SK-N-SH (cell line): Measurements from ENCODE around the gene HBA2. TPM values are rescaled to one million over a fixed set of nuclear protein-coding genes. Genes with fewer than 3 reads are reported as not detected.
"Not testable (repeated sequence)": the region's sequence is repeated elsewhere in the genome, so short reads cannot be mapped to it uniquely, and the experiment has no call there.

Source experiments
- CTCF ChIA-PET: fragments of 300-600, 350-600 bp; formaldehyde crosslinking; extraction: SDS; loops from one replicate; lab custom pipeline; 2021; lab: Yijun Ruan, JAX
- POLR2A ChIA-PET: fragments of 350-600 bp; sonication (Branson Sonifier 250); formaldehyde crosslinking; extraction: SDS; loops from one replicate; lab custom pipeline; 2020; ENCODE audit warnings: antibody characterized with exemption, inconsistent platforms; lab: Yijun Ruan, JAX
- DNase-seq: peaks from one replicate; pipeline ENCODE4 v3.0.0; 2012
- H2AFZ ChIP-seq: fragments of 200-600 bp; sonication (generic); 2 replicates; pipeline ENCODE4 v1.8.1; 2016; ENCODE audit warnings: antibody characterized with exemption, mild to moderate bottlenecking, low read depth
- H3F3A ChIP-seq: fragments of 200-600 bp; sonication (generic); replicated peaks from 2 replicates; pipeline ENCODE3; 2016; ENCODE audit warnings: antibody characterized with exemption, mild to moderate bottlenecking; ENCODE audit not compliant: insufficient read depth
- H3K27ac ChIP-seq, 2 experiments: fragments of 200-500 bp in 1 of 2; fragments of 200-600 bp in 1 of 2; sonication (Bioruptor generic) in 1 of 2; sonication (generic), shearing (Covaris generic) in 1 of 2; 2 replicates each; pipeline versions ENCODE4 v1.5.1 to v1.6.1; 2014 to 2016; ENCODE audit warnings: low read depth in 2 of 2, inconsistent platforms in 1 of 2, low read length in 1 of 2, mild to moderate bottlenecking in 1 of 2, mixed read lengths in 1 of 2
- H3K27me3 ChIP-seq: fragments of 200-600 bp; sonication (generic), shearing (Covaris generic); 2 replicates; pipeline ENCODE4 v1.6.1; 2016; ENCODE audit warnings: mixed run types; ENCODE audit not compliant: insufficient read depth
- H3K36me3 ChIP-seq, 2 experiments: fragments of 200-500 bp in 1 of 2; fragments of 200-600 bp in 1 of 2; sonication (Bioruptor generic) in 1 of 2; sonication (generic) in 1 of 2; replicated peaks in 1 of 2; 2 replicates each; pipeline versions ENCODE3 to v1.5.1; 2014 to 2016; ENCODE audit warnings: low read length in 1 of 2, mild to moderate bottlenecking in 1 of 2; ENCODE audit not compliant: insufficient read depth in 2 of 2, control insufficient read depth in 1 of 2
- H3K4me1 ChIP-seq, 2 experiments: fragments of 200-500 bp in 1 of 2; fragments of 200-600 bp in 1 of 2; sonication (Bioruptor generic) in 1 of 2; sonication (generic), shearing (Covaris generic) in 1 of 2; 2 replicates each; pipeline versions ENCODE4 v1.5.1 to v1.6.1; 2014 to 2016; ENCODE audit warnings: low read depth in 1 of 2, low read length in 1 of 2, mixed run types in 1 of 2; ENCODE audit not compliant: insufficient read depth in 2 of 2, control insufficient read depth in 1 of 2
- H3K4me2 ChIP-seq: fragments of 200-600 bp; sonication (generic), shearing (Covaris generic); 2 replicates; pipeline ENCODE4 v1.6.1; 2017; ENCODE audit warnings: mixed run types
- H3K4me3 ChIP-seq, 2 experiments: fragments of 200-500 bp in 1 of 2; fragments of 200-600 bp in 1 of 2; sonication (Bioruptor generic) in 1 of 2; sonication (generic), shearing (Covaris generic) in 1 of 2; 2 replicates each; pipeline versions ENCODE4 v1.5.1 to v1.8.1; 2014 to 2016; ENCODE audit warnings: low read depth in 2 of 2, inconsistent platforms in 1 of 2, low read length in 1 of 2, mild to moderate bottlenecking in 1 of 2, mixed read lengths in 1 of 2, moderate library complexity in 1 of 2
- H3K79me2 ChIP-seq: fragments of 200-600 bp; sonication (generic); 2 replicates; pipeline ENCODE4 v1.8.1; 2017; ENCODE audit warnings: mild to moderate bottlenecking; ENCODE audit not compliant: insufficient read depth
- H3K9ac ChIP-seq: fragments of 200-600 bp; sonication (generic); 2 replicates; pipeline ENCODE4 v1.6.1; 2017; ENCODE audit warnings: mixed run types
- H3K9me2 ChIP-seq: fragments of 200-600 bp; sonication (generic); 2 replicates; pipeline ENCODE4 v1.6.1; 2017; ENCODE audit warnings: mixed run types
- H3K9me3 ChIP-seq: fragments of 200-600 bp; sonication (generic); 2 replicates; pipeline ENCODE4 v1.6.1; 2017; ENCODE audit warnings: mixed run types, mild to moderate bottlenecking, moderate library complexity
- H4K20me1 ChIP-seq: fragments of 200-600 bp; sonication (generic); 2 replicates; pipeline ENCODE4 v1.6.1; 2017; ENCODE audit warnings: mild to moderate bottlenecking, mixed run types; ENCODE audit not compliant: insufficient read depth
- FOXM1 ChIP-seq: IDR thresholded peaks from 2 replicates; pipeline ENCODE4 v1.4.0; 2012; ENCODE audit warnings: low read depth, mild to moderate bottlenecking
- MXI1 ChIP-seq: IDR thresholded peaks from 2 replicates; pipeline ENCODE4 v1.6.1; 2012; ENCODE audit warnings: mild to moderate bottlenecking, low read depth, low read length, improper control_type of control experiment
- POLR2AphosphoS5 ChIP-seq: IDR thresholded peaks from 2 replicates; pipeline ENCODE4 v1.6.1; 2012; ENCODE audit warnings: low read depth, low read length
- RAD21 ChIP-seq: IDR thresholded peaks from 2 replicates; pipeline ENCODE4 v1.6.1; 2012; ENCODE audit warnings: mild to moderate bottlenecking, low read length
- WGBS: methylation state at CpG from one replicate; pipeline ENCODE4 v1.1.6; 2017; ENCODE audit warnings: low lambda C conversion rate; 5-methylcytosine and 5-hydroxymethylcytosine counted together
- polyA plus RNA-seq, 3 experiments: library from polyadenylated mRNA; depleted of rRNA; stranded (reverse); fragments of >200 nt; gene quantifications; 2 replicates each; pipeline ENCODE4 v1.2.3, GENCODE V29; 2012

The HBA2 gene
- polyA plus RNA-seq, 1 of the 3 experiments (the other 2 are of a cell fraction), result not detected

- no peak for TF ChIP-seq POLR2AphosphoS5
These were observed 2.6 kb downstream of the HBA2 start (continued) for GRCh38 chr16:175011-175949.

- H3K79me2 ChIP-seq, POLR2A ChIA-PET, DNase-seq, H3K4me2 ChIP-seq, H3K4me3 ChIP-seq, H3K9ac ChIP-seq, H3K4me1 ChIP-seq, H3K27ac ChIP-seq, H3K9me2 ChIP-seq, H3K9me3 ChIP-seq, H2AFZ ChIP-seq, H3K36me3 ChIP-seq, H3F3A ChIP-seq: not testable (repeated sequence)
- peaks cover 13% of the 10 kb centered on the region for H4K20me1 ChIP-seq
- 0% methylated on average over 8 of the region's 39 CpGs for WGBS
- peaks cover 28% of the 10 kb centered on the region for H3K27me3 ChIP-seq
- CTCF ChIA-PET, result interaction anchor here (1.0 to 2.2 kb wide), 2 partner anchors 58 to 69 kb away, joined by 3 to 8 read pairs; no protein-coding TSS in a partner anchor
These were observed 3.3 kb downstream of the HBA2 start for GRCh38 chr16:176006-176405.

- H2AFZ ChIP-seq, DNase-seq, H3K27ac ChIP-seq, H3K4me2 ChIP-seq, H3K4me3 ChIP-seq, POLR2A ChIA-PET, H3K9me2 ChIP-seq, H3K36me3 ChIP-seq, H3F3A ChIP-seq, H3K79me2 ChIP-seq, H3K9me3 ChIP-seq, H3K9ac ChIP-seq: not testable (repeated sequence)
- H4K20me1 ChIP-seq, result peaks cover 15% of the 10 kb centered on the region
- peaks cover 0 to 10% of the 10 kb centered on the region in 2 experiments; a peak in 1 of 4 replicates for H3K4me1 ChIP-seq
- 19% methylated on average over 7 of the region's 88 CpGs for WGBS
- H3K27me3 ChIP-seq, result peaks cover 28% of the 10 kb centered on the region
- CTCF ChIA-PET, result interaction anchor here (1.0 to 7.0 kb wide), 3 partner anchors 70 to 186 kb away, joined by 4 to 105 read pairs (median 38); no protein-coding TSS in a partner anchor
These were observed 4.1 kb downstream of the HBA2 start, which contains the start of gene HBA1 for GRCh38 chr16:176477-177382. TSS of gene HBA1 (plus strand) at chr16:176680. CDS start at chr16:176717, 37 bp downstream.

- Histone ChIP-seq H3K9ac (no peak overlapping the region), H3K9me3 (no peaks in the 10 kb centered on the region), H3K4me1 (peaks cover 0 to 10% of the 10 kb centered on the region in 2 experiments; a peak in 1 of 4 replicates), H3K79me2 (no peaks in the 10 kb centered on the region), H2AFZ (no peak overlapping the region), H3K27me3 (peaks cover 28% of the 10 kb centered on the region), H3K36me3 (no peaks in the 10 kb centered on the region), H3F3A (peaks cover 7% of the 10 kb centered on the region), H3K4me3 (no peak overlapping the region), H3K27ac (no peak overlapping the region), H3K9me2 (no peaks in the 10 kb centered on the region), H4K20me1 (peaks cover 18% of the 10 kb centered on the region), H3K4me2 (no peak overlapping the region)
- ChIA-PET POLR2A (interaction anchor here (0.5 kb wide), 1 partner anchor 45 kb away, joined by 5 read pairs; no protein-coding TSS in a partner anchor), CTCF (interaction anchor here (1.0 to 7.0 kb wide), 3 partner anchors 70 to 185 kb away, joined by 4 to 105 read pairs (median 38); no protein-coding TSS in a partner anchor)
- TF ChIP-seq MXI1 (peak; percentile 42; the same call in 1 of the 2 replicates), FOXM1 (no peak), RAD21 (no peak)
- peak; percentile 70 for DNase-seq
- WGBS, result 11% methylated on average over 11 of the region's 13 CpGs
These were observed 4.7 kb downstream of the HBA2 start for GRCh38 chr16:177394-177822.
